ENCODE measurements around the gene LILRB2.

Gene LILRB2

DNA sequence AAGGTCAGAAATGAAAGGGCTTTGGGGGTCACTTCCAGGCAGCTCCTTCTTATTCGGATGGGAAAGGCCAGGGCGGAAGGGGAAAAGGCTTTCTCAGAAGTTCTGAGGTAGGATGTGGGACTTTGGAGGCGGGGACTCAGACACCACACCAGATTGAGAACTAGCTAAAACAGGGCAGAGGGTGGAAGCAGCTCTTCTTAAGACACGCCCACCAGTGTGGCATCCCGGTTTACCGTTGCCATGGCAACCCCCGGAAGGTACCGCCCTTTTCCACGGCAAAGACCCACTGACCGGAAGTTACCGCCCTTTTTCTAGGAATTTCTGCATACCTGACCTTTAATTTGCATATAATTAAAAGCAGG, 35.8 kb upstream of the LILRB2 start:
- H3K36me3 ChIP-seq (ENCODE audit: control insufficient read depth in 4 of 4, insufficient read depth in 4 of 4, low read length in 3 of 4) = no peaks in the 10 kb centered on the region
- H3K9me3 ChIP-seq (ENCODE audit: control extremely low read depth in 1 of 5, control insufficient read depth in 4 of 5, insufficient read depth in 2 of 5, low read depth in 1 of 5, low read length in 4 of 5) = no peaks in the 10 kb centered on the region
- ChIA-PET POLR2A (no interaction called here), CTCF (interaction anchor here (0.7 to 2.2 kb wide), 3 partner anchors 8 to 19 kb away, joined by 3 to 9 read pairs (median 3); no protein-coding TSS in a partner anchor)
- H3K4me3 ChIP-seq (ENCODE audit: control insufficient read depth in 1 of 7, extremely low read depth in 1 of 7, insufficient read depth in 4 of 7, low read depth in 2 of 7, low read length in 6 of 7) = no peak overlapping the region
- H3K4me1 ChIP-seq (ENCODE audit: control extremely low read depth in 1 of 4, control insufficient read depth in 4 of 4, insufficient read depth in 4 of 4, low read length in 3 of 4) = peaks cover 11 to 30% (median 13%) of the 10 kb centered on the region in 4 experiments
- no peaks in the 10 kb centered on the region for H3K27me3 ChIP-seq (replicated peaks in 2 of 5; ENCODE audit: control insufficient read depth in 4 of 5, insufficient read depth in 5 of 5, low read length in 4 of 5)
- 79% methylated on average over 11 of the region's 11 CpGs for WGBS (ENCODE audit: insufficient coverage)
- H3K27ac ChIP-seq (ENCODE audit: insufficient read depth in 1 of 2, low read depth in 1 of 2, low read length in 2 of 2, poor library complexity in 1 of 2, severe bottlenecking in 2 of 2) = no peak overlapping the region
- DNase-seq = no peak

DNA sequence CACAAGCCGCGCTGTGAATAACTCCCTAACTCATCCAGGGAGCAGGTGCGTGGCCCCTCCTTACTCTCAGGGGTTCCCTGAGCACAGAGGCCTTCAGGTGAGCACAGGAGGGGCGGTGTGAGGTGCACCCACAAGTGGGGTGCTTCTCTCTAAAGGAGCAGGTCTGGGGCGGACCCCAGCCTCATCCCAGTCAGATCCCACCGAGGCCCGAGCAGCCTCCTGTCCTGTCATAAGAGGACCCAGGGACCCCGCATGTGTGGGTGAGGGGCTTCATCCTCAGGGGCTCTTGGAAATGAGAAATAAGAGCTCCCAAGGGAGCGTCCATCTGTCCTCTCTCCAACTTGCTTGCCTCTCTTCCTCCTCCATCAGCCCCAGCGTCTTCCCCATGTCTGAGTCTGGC, 35.0 kb upstream of the LILRB2 start:
- H3K36me3 ChIP-seq (ENCODE audit: control insufficient read depth in 4 of 4, insufficient read depth in 4 of 4, low read length in 3 of 4) = no peaks in the 10 kb centered on the region
- peaks cover 11 to 30% (median 13%) of the 10 kb centered on the region in 4 experiments for H3K4me1 ChIP-seq (ENCODE audit: control extremely low read depth in 1 of 4, control insufficient read depth in 4 of 4, insufficient read depth in 4 of 4, low read length in 3 of 4)
- ChIA-PET POLR2A (no interaction called here), CTCF (interaction anchor here (2.2 kb wide), 1 partner anchor 8 kb away, joined by 9 read pairs; no protein-coding TSS in a partner anchor)
- 98% methylated on average over 9 of the region's 10 CpGs for WGBS (ENCODE audit: insufficient coverage)
- no peak overlapping the region for H3K27ac ChIP-seq (ENCODE audit: insufficient read depth in 1 of 2, low read depth in 1 of 2, low read length in 2 of 2, poor library complexity in 1 of 2, severe bottlenecking in 2 of 2)
- no peaks in the 10 kb centered on the region for H3K9me3 ChIP-seq (ENCODE audit: control extremely low read depth in 1 of 5, control insufficient read depth in 4 of 5, insufficient read depth in 2 of 5, low read depth in 1 of 5, low read length in 4 of 5)
- no peak overlapping the region for H3K4me3 ChIP-seq (ENCODE audit: control insufficient read depth in 1 of 7, extremely low read depth in 1 of 7, insufficient read depth in 4 of 7, low read depth in 2 of 7, low read length in 6 of 7)
- DNase-seq = no peak
- no peaks in the 10 kb centered on the region for H3K27me3 ChIP-seq (replicated peaks in 2 of 5; ENCODE audit: control insufficient read depth in 4 of 5, insufficient read depth in 5 of 5, low read length in 4 of 5)

DNA sequence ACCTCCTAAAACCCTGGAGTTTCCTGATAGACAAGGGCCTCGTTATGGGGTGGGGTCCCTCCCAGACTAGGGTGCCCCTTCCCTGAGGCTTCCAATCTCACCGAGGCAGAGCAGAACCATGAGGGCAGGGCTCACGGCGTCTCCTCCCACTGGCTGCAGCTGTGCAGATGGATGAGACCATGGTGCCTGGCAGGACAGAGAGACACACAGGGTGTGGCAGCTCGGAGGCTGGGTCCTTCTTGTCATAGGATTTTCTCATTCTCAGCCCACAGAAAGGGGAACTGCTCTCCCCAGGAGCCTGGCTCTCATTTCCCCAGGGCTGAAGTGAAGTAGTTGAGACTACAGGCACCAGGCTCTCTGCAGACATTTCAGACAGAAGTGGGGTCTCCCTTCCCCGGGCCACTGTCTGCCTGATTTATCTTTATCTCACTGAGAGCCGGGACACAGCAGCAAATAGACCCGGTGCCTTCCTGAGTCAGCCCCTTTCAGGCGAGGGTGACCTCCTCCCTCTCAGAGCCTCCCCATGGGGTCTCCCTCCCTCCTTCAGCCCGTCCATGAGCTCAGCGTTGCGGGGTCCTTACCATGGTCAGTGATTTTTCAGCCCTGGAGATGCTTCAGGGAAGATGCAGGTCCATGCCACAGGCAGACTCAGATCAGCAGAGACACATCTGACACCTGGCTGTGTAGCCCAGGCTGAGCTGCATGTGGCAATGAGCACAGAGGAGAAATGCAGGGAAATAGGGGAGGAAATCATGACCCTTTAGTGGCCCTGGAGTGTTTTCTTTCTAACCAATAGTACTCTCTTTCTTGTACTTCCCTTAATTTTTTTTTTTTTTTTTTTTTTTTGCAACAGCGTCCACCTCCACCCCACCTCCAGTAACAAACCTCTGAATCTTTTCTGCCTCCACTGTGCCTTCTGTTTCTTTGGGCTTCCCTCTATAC, 31.8 kb upstream of the LILRB2 start, which contains the start of gene LILRA5:
Gene LILRA5, minus strand, starts transcription at position 731 of the 942 bp plus-strand sequence. Its CDS starts 147 bp downstream, at position 584.
- CTCF ChIA-PET = interaction anchor here (0.6 to 1.3 kb wide), 3 partner anchors 76 to 113 kb away, joined by 3 to 4 read pairs (median 3); no protein-coding TSS in a partner anchor
- DNase-seq = peak; percentile 33 to 78 (median 78)
- H3K4me3 ChIP-seq (ENCODE audit: control insufficient read depth in 1 of 7, extremely low read depth in 1 of 7, insufficient read depth in 4 of 7, low read depth in 2 of 7, low read length in 6 of 7) = peak within 1 kb of the TSS in 1 of 7 experiments; percentile 20
- no peaks in the 10 kb centered on the region for H3K36me3 ChIP-seq (ENCODE audit: control insufficient read depth in 4 of 4, insufficient read depth in 4 of 4, low read length in 3 of 4)
- no peaks in the 10 kb centered on the region for H3K27me3 ChIP-seq (replicated peaks in 2 of 5; ENCODE audit: control insufficient read depth in 4 of 5, insufficient read depth in 5 of 5, low read length in 4 of 5)
- POLR2A ChIA-PET = no interaction called here
- H3K9me3 ChIP-seq (ENCODE audit: control extremely low read depth in 1 of 5, control insufficient read depth in 4 of 5, insufficient read depth in 2 of 5, low read depth in 1 of 5, low read length in 4 of 5) = no peaks in the 10 kb centered on the region
- 17% methylated on average over 11 of the region's 13 CpGs for WGBS (ENCODE audit: insufficient coverage)
- H3K27ac ChIP-seq (ENCODE audit: insufficient read depth in 1 of 2, low read depth in 1 of 2, low read length in 2 of 2, poor library complexity in 1 of 2, severe bottlenecking in 2 of 2) = no peak within 1 kb of the TSS
- H3K4me1 ChIP-seq (ENCODE audit: control extremely low read depth in 1 of 4, control insufficient read depth in 4 of 4, insufficient read depth in 4 of 4, low read length in 3 of 4) = peaks cover 3 to 16% (median 12%) of the 10 kb centered on the region in 4 experiments

DNA sequence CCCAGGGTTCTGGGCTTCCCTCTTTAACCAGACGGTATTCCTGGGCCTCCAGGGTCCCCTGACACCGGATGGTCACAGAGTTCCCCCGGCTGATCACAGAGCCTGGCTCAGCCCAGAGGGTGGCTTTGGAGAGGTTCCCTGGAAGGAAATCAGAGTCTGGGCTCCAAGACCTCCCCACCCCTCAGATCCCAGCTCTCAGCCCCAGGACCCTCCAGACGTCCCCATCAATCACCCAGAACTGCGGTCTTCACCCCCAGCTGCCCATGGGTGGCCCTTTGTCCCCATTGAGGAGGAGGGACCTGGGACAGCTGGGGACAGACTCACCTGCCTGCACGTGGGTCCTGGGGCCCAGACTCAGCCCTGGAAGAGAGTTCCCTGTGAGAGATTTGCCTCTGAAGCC, 31.1 kb upstream of the LILRB2 start:
- Histone ChIP-seq H3K4me1 (ENCODE audit: control extremely low read depth in 1 of 4, control insufficient read depth in 4 of 4, insufficient read depth in 4 of 4, low read length in 3 of 4) (peaks cover 3 to 16% (median 12%) of the 10 kb centered on the region in 4 experiments), H3K9me3 (ENCODE audit: control extremely low read depth in 1 of 5, control insufficient read depth in 4 of 5, insufficient read depth in 2 of 5, low read depth in 1 of 5, low read length in 4 of 5) (no peaks in the 10 kb centered on the region), H3K27ac (ENCODE audit: insufficient read depth in 1 of 2, low read depth in 1 of 2, low read length in 2 of 2, poor library complexity in 1 of 2, severe bottlenecking in 2 of 2) (no peak overlapping the region), H3K4me3 (ENCODE audit: control insufficient read depth in 1 of 7, extremely low read depth in 1 of 7, insufficient read depth in 4 of 7, low read depth in 2 of 7, low read length in 6 of 7) (no peak overlapping the region), H3K27me3 (replicated peaks in 2 of 5; ENCODE audit: control insufficient read depth in 4 of 5, insufficient read depth in 5 of 5, low read length in 4 of 5) (peaks cover 0 to 4% (median 0%) of the 10 kb centered on the region in 5 experiments), H3K36me3 (ENCODE audit: control insufficient read depth in 4 of 4, insufficient read depth in 4 of 4, low read length in 3 of 4) (no peaks in the 10 kb centered on the region)
- ChIA-PET CTCF (interaction anchor here (0.8 to 1.3 kb wide), 2 partner anchors 77 to 79 kb away, joined by 3 to 4 read pairs; no protein-coding TSS in a partner anchor), POLR2A (no interaction called here)
- 80% methylated on average over 6 of the region's 6 CpGs for WGBS (ENCODE audit: insufficient coverage)
- no peak for DNase-seq

DNA sequence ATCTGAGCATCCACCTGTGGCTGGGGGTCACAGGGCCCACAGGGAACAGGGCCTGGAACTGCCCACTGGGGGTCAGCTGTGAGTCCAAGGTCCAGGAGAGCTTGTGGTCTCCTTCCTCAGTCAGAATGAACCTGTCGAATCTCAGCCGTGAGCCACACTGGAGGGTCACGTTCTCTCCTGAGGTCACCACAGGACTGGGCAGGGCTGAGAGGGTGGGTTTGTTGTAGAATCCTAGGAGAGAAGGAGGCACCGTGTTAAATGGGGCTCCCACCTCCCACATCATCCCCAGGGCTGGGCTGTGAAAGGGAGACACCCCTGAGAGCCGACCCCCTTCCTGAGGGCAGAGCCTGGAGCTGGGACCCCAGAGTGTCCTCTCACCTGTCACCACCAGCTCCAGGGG, 30.6 kb upstream of the LILRB2 start:
- CTCF ChIA-PET = interaction anchor here (0.9 kb wide), 1 partner anchor 14 kb away, joined by 3 read pairs; no protein-coding TSS in a partner anchor
- H3K4me3 ChIP-seq (ENCODE audit: control insufficient read depth in 1 of 7, extremely low read depth in 1 of 7, insufficient read depth in 4 of 7, low read depth in 2 of 7, low read length in 6 of 7) = no peak overlapping the region
- H3K4me1 ChIP-seq (ENCODE audit: control extremely low read depth in 1 of 4, control insufficient read depth in 4 of 4, insufficient read depth in 4 of 4, low read length in 3 of 4) = peaks cover 3 to 16% (median 12%) of the 10 kb centered on the region in 4 experiments
- DNase-seq = no peak
- no CpG with 5 or more reads among the region's 5 CpGs for WGBS (ENCODE audit: insufficient coverage)
- POLR2A ChIA-PET = no interaction called here
- H3K9me3 ChIP-seq (ENCODE audit: control extremely low read depth in 1 of 5, control insufficient read depth in 4 of 5, insufficient read depth in 2 of 5, low read depth in 1 of 5, low read length in 4 of 5) = no peaks in the 10 kb centered on the region
- no peak overlapping the region for H3K27ac ChIP-seq (ENCODE audit: insufficient read depth in 1 of 2, low read depth in 1 of 2, low read length in 2 of 2, poor library complexity in 1 of 2, severe bottlenecking in 2 of 2)
- H3K36me3 ChIP-seq (ENCODE audit: control insufficient read depth in 4 of 4, insufficient read depth in 4 of 4, low read length in 3 of 4) = no peaks in the 10 kb centered on the region
- peaks cover 0 to 4% (median 2%) of the 10 kb centered on the region in 5 experiments for H3K27me3 ChIP-seq (replicated peaks in 2 of 5; ENCODE audit: control insufficient read depth in 4 of 5, insufficient read depth in 5 of 5, low read length in 4 of 5)

DNA sequence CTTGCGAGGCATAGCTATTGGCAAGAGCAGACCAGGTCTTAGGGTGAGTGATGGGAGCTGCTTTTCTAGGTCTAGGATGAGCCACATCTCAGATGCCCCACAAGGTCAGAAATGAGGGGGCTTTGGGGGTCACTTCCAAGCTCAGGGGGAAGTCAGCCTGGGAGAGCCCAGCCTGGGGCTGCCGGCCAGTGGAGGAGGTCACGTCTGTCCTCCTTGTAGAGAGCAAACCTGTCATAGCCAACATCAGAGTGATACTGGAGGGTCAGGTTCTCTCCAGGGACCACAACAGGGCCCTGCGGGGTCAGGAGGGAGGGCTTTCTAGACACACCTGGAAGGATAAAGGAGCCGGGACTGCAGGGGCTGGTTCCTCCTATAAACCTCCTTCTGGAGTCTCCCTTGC, 29.6 kb upstream of the LILRB2 start:
- Histone ChIP-seq H3K4me3 (ENCODE audit: control insufficient read depth in 1 of 7, extremely low read depth in 1 of 7, insufficient read depth in 4 of 7, low read depth in 2 of 7, low read length in 6 of 7) (no peak overlapping the region), H3K27me3 (replicated peaks in 2 of 5; ENCODE audit: control insufficient read depth in 4 of 5, insufficient read depth in 5 of 5, low read length in 4 of 5) (peaks cover 0 to 6% (median 3%) of the 10 kb centered on the region in 5 experiments), H3K36me3 (ENCODE audit: control insufficient read depth in 4 of 4, insufficient read depth in 4 of 4, low read length in 3 of 4) (no peaks in the 10 kb centered on the region), H3K4me1 (ENCODE audit: control extremely low read depth in 1 of 4, control insufficient read depth in 4 of 4, insufficient read depth in 4 of 4, low read length in 3 of 4) (peaks cover 3 to 16% (median 13%) of the 10 kb centered on the region in 4 experiments), H3K27ac (ENCODE audit: insufficient read depth in 1 of 2, low read depth in 1 of 2, low read length in 2 of 2, poor library complexity in 1 of 2, severe bottlenecking in 2 of 2) (no peak overlapping the region), H3K9me3 (ENCODE audit: control extremely low read depth in 1 of 5, control insufficient read depth in 4 of 5, insufficient read depth in 2 of 5, low read depth in 1 of 5, low read length in 4 of 5) (no peaks in the 10 kb centered on the region)
- ChIA-PET POLR2A (no interaction called here), CTCF (interaction anchor here (1.0 kb wide), 1 partner anchor 78 kb away, joined by 3 read pairs; no protein-coding TSS in a partner anchor)
- no peak for DNase-seq
- 88% methylated on average over 4 of the region's 5 CpGs for WGBS (ENCODE audit: insufficient coverage)

DNA sequence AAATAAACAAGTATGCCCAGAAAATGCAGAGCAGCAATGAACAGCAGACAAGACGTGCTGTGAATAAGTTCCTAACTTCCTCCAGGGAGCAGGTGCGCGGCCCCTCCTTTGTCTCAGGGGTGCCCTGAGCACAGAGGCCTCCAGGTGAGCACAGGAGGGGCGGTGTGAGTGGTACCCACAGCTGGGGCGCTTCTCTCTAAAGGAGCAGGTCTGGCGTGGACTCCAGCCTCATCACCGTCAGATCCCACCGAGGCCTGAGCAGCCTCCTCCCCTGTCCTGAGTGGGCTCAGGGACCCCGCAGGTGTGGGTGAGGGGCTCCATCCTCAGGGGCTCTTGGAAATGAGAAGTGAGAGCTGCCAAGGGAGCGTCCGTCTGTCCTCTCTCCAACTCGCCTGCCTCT, 28.9 kb upstream of the LILRB2 start:
- H3K36me3 ChIP-seq (ENCODE audit: control insufficient read depth in 4 of 4, insufficient read depth in 4 of 4, low read length in 3 of 4) = no peaks in the 10 kb centered on the region
- WGBS (ENCODE audit: insufficient coverage) = 95% methylated on average over 10 of the region's 12 CpGs
- ChIA-PET CTCF (interaction anchor here (0.8 to 1.0 kb wide), 2 partner anchors 17 to 78 kb away, joined by 3 read pairs; no protein-coding TSS in a partner anchor), POLR2A (no interaction called here)
- no peak for DNase-seq
- H3K4me3 ChIP-seq (ENCODE audit: control insufficient read depth in 1 of 7, extremely low read depth in 1 of 7, insufficient read depth in 4 of 7, low read depth in 2 of 7, low read length in 6 of 7) = no peak overlapping the region
- no peaks in the 10 kb centered on the region for H3K9me3 ChIP-seq (ENCODE audit: control extremely low read depth in 1 of 5, control insufficient read depth in 4 of 5, insufficient read depth in 2 of 5, low read depth in 1 of 5, low read length in 4 of 5)
- H3K27me3 ChIP-seq (replicated peaks in 2 of 5; ENCODE audit: control insufficient read depth in 4 of 5, insufficient read depth in 5 of 5, low read length in 4 of 5) = peaks cover 0 to 6% (median 3%) of the 10 kb centered on the region in 5 experiments
- H3K4me1 ChIP-seq (ENCODE audit: control extremely low read depth in 1 of 4, control insufficient read depth in 4 of 4, insufficient read depth in 4 of 4, low read length in 3 of 4) = peaks cover 5 to 21% (median 16%) of the 10 kb centered on the region in 4 experiments
- H3K27ac ChIP-seq (ENCODE audit: insufficient read depth in 1 of 2, low read depth in 1 of 2, low read length in 2 of 2, poor library complexity in 1 of 2, severe bottlenecking in 2 of 2) = no peak overlapping the region

Data from common myeloid progenitor, CD34-positive (primary cell).